IgD-negative memory B cell (primary cell): ENCODE measurements around the gene RPS29. TPM values are rescaled to one million over a fixed set of nuclear protein-coding genes. Genes with fewer than 3 reads are reported as not detected.
"Not testable (repeated sequence)": the region's sequence is repeated elsewhere in the genome, so short reads cannot be mapped to it uniquely, and the experiment has no call there.

Experiments used
- H3K27ac Mint-ChIP-seq, 3 donors: one replicate each; pipeline ENCODE4 v1.8.0; 2020 to 2022; ENCODE audit warnings: mild to moderate bottlenecking in 3 of 3, mixed read lengths in 3 of 3, moderate library complexity in 1 of 3
- H3K27me3 Mint-ChIP-seq: one replicate; pipeline ENCODE4 v1.8.0; 2021; ENCODE audit warnings: mixed read lengths
- H3K36me3 Mint-ChIP-seq: one replicate; pipeline ENCODE4 v1.8.0; 2020; ENCODE audit warnings: mild to moderate bottlenecking, mixed read lengths
- H3K4me1 Mint-ChIP-seq, 3 donors: one replicate each; pipeline ENCODE4 v1.8.0; 2020 to 2022; ENCODE audit warnings: mixed read lengths in 3 of 3, mild to moderate bottlenecking in 1 of 3
- H3K4me3 Mint-ChIP-seq, 4 donors: one replicate each; pipeline ENCODE4 v1.8.0; 2020 to 2022; ENCODE audit warnings: mild to moderate bottlenecking in 4 of 4, mixed read lengths in 4 of 4, moderate library complexity in 3 of 4
- H3K9me3 Mint-ChIP-seq, 3 donors: one replicate each; pipeline ENCODE4 v1.8.0; 2020 to 2021; ENCODE audit warnings: mixed read lengths in 3 of 3, mild to moderate bottlenecking in 1 of 3
- polyA plus RNA-seq: library from polyadenylated mRNA; unstranded; fragments of 300-500 nt; fragmentation: Illumina TruSeq; gene quantifications from one replicate; pipeline ENCODE4 v1.2.3, GENCODE V29; 2021

Gene RPS29
- 10,099 TPM for polyA plus RNA-seq

DNA sequence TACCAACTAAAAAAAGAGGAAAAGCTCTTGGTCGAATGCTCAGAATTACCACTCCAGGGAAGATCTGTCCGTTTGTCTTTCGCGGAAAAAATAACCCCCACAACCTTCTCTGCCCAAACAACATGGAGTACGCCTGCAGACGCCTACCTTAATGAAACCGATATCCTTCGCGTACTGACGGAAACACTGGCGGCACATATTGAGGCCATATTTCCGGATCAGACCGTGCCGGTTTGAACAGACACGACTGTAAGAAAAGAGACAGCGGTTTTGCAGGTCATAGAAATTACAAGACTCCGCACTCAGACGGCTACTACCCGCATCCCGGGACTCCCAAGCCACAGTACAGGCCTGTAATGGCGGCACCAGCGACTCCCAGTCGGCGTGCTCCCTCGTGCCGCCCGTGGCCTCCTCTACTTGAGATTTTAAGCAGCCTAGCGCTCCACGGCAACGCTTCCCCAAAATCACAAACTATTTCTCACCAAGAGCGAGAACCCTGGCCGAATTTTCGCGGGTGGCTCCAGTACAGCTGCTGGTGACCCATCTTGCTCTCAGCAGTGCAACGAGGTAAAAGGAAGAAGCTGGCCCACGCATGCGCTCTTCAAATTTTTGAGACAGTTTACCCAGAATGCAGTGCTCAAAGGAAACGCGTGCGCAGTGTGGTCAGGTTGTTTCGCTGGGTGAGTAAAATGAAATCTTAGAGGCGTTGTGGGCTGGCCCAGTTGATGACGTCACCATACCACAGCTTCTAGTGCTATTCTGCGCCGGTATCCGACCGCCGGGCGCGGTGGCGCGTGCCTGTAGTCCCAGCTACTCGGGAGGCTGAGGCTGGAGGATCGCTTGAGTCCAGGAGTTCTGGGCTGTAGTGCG, at the start of gene RPS29:
Gene RPS29 (minus strand): TSS at position 578 of the 870 bp plus-strand sequence. CDS start 34 bp downstream, at position 544.
- Mint-ChIP-seq H3K4me1 (peaks cover 34 to 38% (median 36%) of the 10 kb centered on the region in 3 donors), H3K27me3 (no peaks in the 10 kb centered on the region), H3K9me3 (peaks cover 0 to 3% (median 0%) of the 10 kb centered on the region in 3 donors), H3K36me3 (peaks cover 10% of the 10 kb centered on the region), H3K4me3 (peak within 1 kb of the TSS; percentile 95 to 99 (median 98)), H3K27ac (peak within 1 kb of the TSS; percentile 98 to 100 (median 99))

DNA sequence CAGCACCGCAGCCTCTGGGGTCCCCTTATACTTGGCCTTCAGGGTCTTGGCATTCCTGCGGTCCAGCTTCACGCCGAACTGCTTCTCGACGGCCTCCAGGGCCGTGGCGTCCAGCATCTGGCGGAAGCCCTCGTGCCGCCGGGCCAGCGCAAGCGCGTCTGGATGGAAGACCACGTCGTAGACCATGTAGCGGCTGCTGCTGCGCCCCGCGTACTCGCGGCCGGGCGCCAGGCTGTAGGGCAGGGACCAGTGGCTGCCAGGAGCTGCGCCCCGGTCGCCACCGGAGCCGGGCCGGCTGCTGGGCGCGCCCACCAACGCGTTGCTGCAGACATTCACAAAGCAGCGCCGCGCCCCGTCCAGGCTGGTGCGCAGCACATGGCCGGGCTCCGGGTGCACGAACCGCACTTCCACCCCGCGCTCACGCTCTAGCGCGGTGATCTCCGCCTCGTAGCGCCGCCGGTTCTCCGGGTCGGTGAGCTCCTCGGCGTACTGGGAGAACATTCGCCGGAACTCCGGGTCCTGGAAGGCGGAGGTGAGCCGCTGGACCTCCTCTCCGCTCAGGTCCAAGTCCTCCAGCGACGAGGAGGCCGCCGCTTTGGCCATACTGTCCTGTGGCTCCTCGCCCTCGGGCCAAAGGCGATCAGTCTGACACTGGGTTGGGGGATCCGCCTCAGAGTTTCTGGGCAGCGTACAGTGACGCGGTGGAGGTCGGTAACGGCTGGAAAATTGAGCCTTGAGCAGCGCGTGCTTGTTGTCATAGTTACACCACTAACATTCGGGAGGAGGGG, 48.6 kb upstream of the RPS29 start, which contains the start of gene DNAAF2:
Gene DNAAF2 (minus strand): TSS at position 698 of the 788 bp plus-strand sequence. CDS start 95 bp downstream, at position 603.
- Mint-ChIP-seq H3K9me3 (no peaks in the 10 kb centered on the region), H3K36me3 (no peaks in the 10 kb centered on the region), H3K27ac (peak within 1 kb of the TSS; percentile 96 to 100 (median 97)), H3K27me3 (no peaks in the 10 kb centered on the region), H3K4me1 (peaks cover 30 to 36% (median 36%) of the 10 kb centered on the region in 3 donors), H3K4me3 (peak within 1 kb of the TSS; percentile 94 to 98 (median 96))

DNA sequence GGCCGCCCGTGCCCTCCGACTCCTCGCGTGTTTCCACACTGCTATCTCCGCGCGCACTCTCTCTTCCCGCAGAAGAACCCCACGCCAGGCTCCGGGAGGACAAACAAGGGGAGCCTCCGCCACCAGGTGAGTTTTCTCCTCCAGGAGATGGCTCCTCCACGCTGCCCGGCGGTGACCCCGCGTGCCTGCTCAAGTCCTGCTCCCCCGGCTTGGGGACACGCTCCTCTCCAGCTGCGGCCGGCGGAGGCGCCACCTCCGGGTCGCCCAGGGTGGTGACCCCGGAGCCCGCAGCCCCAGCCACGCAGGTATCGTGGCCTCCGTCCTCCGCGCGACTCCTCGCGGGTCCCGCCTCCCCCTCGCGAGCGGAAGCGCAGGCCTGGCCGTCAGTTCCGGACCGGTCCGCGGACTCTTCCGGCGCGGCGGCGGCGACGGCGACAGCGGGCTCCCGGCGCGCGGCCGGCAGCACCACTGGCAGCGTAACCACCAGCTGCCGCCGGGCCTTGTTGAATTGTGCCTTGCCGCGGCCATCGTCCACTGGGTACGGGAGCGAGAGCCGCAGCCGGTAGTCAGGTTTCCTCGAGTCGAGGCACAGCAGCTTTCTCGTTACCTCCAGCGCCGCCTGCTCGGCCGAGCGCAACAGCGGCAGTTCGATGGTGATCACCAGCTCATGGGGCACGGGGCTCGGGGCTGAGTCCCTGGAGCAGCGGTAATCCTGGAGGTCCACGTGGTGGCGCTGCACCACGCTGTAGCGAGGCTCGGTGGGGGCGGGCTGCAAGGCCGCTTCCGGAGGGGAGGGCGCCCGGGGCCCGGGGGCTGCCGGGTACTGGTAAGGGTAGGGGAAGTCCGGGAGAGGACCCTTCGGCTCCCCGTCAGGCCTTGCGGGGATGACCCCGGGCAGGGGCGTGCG, 47.7 kb upstream of the RPS29 start:
- Mint-ChIP-seq H3K27ac (peak overlapping the region; percentile 96 to 100 (median 97)), H3K4me1 (peaks cover 28 to 35% (median 32%) of the 10 kb centered on the region in 3 donors), H3K9me3 (no peaks in the 10 kb centered on the region), H3K27me3 (no peaks in the 10 kb centered on the region), H3K4me3 (peak overlapping the region; percentile 94 to 98 (median 95)), H3K36me3 (no peaks in the 10 kb centered on the region)

DNA sequence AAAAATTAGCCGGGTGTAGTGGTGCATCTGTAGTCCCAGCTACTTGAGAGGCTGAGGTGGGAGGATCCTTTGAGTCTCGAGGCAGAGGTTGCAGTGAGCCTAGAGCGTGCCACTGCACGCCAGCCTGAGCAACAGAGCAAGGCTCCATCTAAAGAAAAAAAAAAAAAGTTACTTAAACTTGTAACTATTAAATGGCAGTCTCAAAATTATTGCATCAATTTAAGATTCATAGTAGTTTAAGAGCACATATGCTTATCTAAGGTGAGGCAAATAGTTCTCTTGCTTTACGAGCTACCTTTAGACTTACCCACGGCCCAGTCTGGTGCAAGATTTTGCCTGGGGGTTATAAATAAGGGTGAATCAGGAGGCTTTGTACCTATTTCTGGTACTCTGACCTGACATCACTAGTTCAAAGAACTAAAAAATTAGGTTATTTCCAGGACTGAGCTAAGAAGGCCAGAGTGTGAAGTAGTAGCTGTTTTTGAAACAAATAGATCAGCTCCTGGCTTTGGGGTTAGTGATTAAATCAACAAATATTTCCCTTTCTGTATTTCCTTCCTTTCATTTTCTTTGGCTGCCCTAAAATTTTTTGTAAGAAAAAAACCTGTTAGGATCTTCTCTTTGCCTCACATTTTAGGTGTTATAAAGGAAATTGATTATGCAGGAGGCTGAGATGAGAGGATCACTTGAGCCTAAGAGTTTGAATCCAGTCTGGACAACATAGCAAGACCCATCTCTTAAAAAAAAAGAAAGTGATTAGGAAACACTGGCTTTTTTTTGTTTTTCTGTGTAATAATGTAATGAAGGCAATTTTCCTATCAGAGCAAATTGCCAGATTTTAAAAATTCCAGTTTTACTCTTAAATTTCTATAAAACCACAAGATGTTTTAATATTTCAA, 38.0 kb upstream of the RPS29 start:
- H3K9me3 Mint-ChIP-seq: no peaks in the 10 kb centered on the region
- H3K27me3 Mint-ChIP-seq: no peaks in the 10 kb centered on the region
- H3K4me1 Mint-ChIP-seq: peaks cover 32 to 43% (median 37%) of the 10 kb centered on the region in 3 donors
- peaks cover 6% of the 10 kb centered on the region for H3K36me3 Mint-ChIP-seq
- peak overlapping the region; percentile 78 to 86 (median 85) for H3K27ac Mint-ChIP-seq
- H3K4me3 Mint-ChIP-seq: peak overlapping the region; percentile 63 to 99 (median 92)

DNA sequence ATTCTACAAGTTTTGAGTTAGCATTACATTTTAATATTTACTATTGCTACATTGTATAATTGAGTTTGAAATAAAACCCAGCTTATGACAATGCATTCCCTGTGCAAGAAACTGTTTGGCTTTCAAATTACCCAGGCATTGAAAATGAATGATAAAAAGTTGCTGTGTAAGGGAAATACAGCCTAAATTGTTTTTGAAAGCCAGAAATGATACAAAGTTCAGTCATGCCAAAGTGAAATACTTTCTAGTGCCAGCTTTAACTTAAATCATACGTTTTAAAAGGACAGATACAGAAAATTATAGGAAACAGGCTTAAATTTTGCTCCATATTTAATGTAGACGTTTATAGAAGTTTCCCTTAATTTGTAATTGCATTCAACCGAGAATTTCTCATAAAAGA, 37.2 kb upstream of the RPS29 start:
- peak overlapping the region; percentile 52 to 99 (median 81) for H3K4me3 Mint-ChIP-seq
- no peaks in the 10 kb centered on the region for H3K27me3 Mint-ChIP-seq
- H3K9me3 Mint-ChIP-seq: no peaks in the 10 kb centered on the region
- H3K27ac Mint-ChIP-seq: peak overlapping the region; percentile 78 to 86 (median 85)
- H3K4me1 Mint-ChIP-seq: peaks cover 35 to 50% (median 41%) of the 10 kb centered on the region in 3 donors
- H3K36me3 Mint-ChIP-seq: peaks cover 6% of the 10 kb centered on the region

DNA sequence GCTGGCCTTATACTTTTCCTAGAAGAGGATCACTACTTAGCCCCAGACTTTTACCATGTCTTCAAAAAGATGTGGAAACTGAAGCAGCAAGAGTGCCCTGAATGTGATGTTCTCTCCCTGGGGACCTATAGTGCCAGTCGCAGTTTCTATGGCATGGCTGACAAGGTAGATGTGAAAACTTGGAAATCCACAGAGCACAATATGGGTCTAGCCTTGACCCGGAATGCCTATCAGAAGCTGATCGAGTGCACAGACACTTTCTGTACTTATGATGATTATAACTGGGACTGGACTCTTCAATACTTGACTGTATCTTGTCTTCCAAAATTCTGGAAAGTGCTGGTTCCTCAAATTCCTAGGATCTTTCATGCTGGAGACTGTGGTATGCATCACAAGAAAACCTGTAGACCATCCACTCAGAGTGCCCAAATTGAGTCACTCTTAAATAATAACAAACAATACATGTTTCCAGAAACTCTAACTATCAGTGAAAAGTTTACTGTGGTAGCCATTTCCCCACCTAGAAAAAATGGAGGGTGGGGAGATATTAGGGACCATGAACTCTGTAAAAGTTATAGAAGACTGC, 35.9 kb upstream of the RPS29 start:
- no peaks in the 10 kb centered on the region for H3K27me3 Mint-ChIP-seq
- no peaks in the 10 kb centered on the region for H3K9me3 Mint-ChIP-seq
- H3K27ac Mint-ChIP-seq: peak overlapping the region; percentile 81 to 99 (median 98)
- peaks cover 42 to 52% (median 46%) of the 10 kb centered on the region in 3 donors for H3K4me1 Mint-ChIP-seq
- H3K4me3 Mint-ChIP-seq: peak overlapping the region; percentile 98 to 100 (median 99)
- peaks cover 4% of the 10 kb centered on the region for H3K36me3 Mint-ChIP-seq

DNA sequence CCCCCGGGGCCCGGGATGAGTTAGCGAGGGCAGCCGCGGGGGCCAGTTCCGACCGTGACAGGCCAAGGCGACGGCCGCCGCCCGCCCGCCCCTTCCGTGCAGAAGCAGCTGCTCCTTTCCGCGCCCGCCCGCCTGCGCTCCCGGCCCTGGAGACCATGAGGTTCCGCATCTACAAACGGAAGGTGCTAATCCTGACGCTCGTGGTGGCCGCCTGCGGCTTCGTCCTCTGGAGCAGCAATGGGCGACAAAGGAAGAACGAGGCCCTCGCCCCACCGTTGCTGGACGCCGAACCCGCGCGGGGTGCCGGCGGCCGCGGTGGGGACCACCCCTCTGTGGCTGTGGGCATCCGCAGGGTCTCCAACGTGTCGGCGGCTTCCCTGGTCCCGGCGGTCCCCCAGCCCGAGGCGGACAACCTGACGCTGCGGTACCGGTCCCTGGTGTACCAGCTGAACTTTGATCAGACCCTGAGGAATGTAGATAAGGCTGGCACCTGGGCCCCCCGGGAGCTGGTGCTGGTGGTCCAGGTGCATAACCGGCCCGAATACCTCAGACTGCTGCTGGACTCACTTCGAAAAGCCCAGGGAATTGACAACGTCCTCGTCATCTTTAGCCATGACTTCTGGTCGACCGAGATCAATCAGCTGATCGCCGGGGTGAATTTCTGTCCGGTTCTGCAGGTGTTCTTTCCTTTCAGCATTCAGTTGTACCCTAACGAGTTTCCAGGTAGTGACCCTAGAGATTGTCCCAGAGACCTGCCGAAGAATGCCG, 35.1 kb upstream of the RPS29 start:
- Mint-ChIP-seq H3K9me3 (no peaks in the 10 kb centered on the region), H3K36me3 (peaks cover 3% of the 10 kb centered on the region), H3K4me3 (peak overlapping the region; percentile 98 to 100 (median 99)), H3K4me1 (peaks cover 42 to 49% (median 46%) of the 10 kb centered on the region in 3 donors), H3K27me3 (no peaks in the 10 kb centered on the region), H3K27ac (peak overlapping the region; percentile 99 to 100 (median 99))

DNA sequence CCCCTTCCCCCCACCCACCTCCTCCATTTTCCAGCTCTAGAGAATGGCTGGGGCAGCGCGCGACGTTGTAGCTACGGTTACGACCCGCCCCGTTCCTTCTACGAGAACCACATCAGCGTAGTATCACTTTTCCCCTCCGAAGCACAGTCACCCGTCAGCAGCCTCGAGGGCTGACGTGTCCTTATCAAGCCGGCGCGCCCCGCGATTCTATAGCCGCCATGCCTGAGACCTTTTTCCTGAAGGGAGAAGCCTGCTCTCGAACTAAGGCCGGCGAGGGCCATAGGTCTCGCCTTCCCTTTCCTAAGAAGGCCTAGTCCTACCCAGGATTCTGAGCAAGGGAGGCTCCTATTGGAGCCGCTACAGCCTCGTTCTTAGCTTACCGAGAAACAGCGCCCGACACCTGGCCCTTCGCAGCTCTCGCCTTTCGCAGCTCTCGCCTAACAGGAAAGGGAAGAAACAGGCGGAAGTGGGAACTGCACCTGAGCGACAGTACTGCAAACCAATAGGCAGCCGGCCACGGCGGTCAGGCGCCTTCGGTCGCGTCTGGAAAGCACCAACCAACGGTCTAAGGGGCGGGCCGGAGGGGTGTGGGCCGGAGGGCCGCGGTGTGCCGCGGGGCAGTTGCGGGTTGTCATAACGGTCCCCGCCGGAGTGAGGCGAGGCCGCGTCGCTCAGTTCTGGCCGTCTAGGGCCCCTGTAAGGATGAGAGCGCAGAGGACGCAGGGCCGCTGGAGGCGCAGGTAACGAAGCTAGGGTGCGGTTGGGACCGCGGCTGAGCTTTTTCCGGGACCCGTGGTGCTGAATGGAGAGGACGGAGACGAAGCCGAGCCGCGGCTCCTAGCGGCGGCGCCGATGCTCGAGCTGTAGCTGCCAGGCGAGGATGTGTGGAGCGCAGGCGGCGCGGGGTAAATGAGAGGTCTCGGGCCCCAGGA, 34.3 kb upstream of the RPS29 start, which contains the start of the genes MGAT2 and RPL36AL:
Gene MGAT2 (plus strand): TSS at position 618 of the 932 bp plus-strand sequence. CDS start 470 bp downstream, outside the sequence.
Gene RPL36AL (minus strand): TSS at position 445 of the 932 bp plus-strand sequence. CDS start 1,522 bp downstream, outside the sequence.
- Mint-ChIP-seq H3K27ac (peak within 1 kb of the TSS; percentile 99 to 100 (median 99)), H3K4me1 (peaks cover 42 to 49% (median 46%) of the 10 kb centered on the region in 3 donors), H3K36me3 (peaks cover 3% of the 10 kb centered on the region), H3K4me3 (peak within 1 kb of the TSS; percentile 98 to 100 (median 99)), H3K27me3 (no peaks in the 10 kb centered on the region), H3K9me3 (no peaks in the 10 kb centered on the region)

DNA sequence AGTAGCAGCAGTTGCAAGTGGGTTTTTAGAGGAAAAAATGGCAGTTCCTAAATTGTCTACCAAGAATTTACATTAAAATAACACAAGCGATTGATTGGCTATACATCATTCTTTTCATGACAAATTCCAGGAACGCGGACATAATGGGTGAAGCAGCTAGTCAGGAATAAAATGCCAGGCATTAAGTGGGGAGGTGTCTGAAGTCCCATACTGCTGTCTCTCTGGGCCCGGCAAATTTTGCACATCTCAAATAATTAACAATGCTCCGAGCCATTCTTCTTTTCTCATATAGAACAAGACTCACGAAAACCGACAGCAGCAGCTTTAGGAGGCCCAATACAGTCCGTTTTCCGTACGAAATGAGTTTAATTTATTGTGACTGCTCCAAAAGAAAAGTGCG, 33.5 kb upstream of the RPS29 start:
- peak overlapping the region; percentile 98 to 100 (median 99) for H3K4me3 Mint-ChIP-seq
- H3K4me1 Mint-ChIP-seq: peaks cover 41 to 49% (median 46%) of the 10 kb centered on the region in 3 donors
- peak overlapping the region; percentile 99 to 100 (median 99) for H3K27ac Mint-ChIP-seq
- H3K36me3 Mint-ChIP-seq: peaks cover 3% of the 10 kb centered on the region
- no peaks in the 10 kb centered on the region for H3K27me3 Mint-ChIP-seq
- no peaks in the 10 kb centered on the region for H3K9me3 Mint-ChIP-seq

DNA sequence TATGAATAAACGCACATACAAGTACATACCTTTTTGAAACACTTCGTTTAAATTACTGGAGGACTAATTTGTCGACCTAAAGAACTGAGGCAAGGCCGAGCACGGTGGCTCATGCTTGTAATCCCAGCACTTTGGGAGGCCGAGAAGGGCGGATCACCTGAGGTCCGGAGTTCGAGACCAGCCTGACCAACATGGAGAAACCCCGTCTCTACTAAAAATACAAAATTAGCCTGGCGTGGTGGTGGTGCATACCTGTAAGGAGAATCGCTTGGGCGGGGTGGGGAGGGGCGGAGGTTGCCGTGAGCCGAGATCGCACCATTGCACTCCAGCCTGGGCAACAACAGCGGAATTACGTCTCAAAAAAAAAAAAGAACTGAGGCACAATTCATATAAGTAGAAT, 33.1 kb upstream of the RPS29 start:
- peaks cover 39 to 50% (median 44%) of the 10 kb centered on the region in 3 donors for H3K4me1 Mint-ChIP-seq
- H3K27me3 Mint-ChIP-seq, H3K9me3 Mint-ChIP-seq, H3K36me3 Mint-ChIP-seq: not testable (repeated sequence)
- peak overlapping the region; percentile 99 to 100 (median 99) for H3K27ac Mint-ChIP-seq
- H3K4me3 Mint-ChIP-seq: peak overlapping the region; percentile 98 to 100 (median 99)

DNA sequence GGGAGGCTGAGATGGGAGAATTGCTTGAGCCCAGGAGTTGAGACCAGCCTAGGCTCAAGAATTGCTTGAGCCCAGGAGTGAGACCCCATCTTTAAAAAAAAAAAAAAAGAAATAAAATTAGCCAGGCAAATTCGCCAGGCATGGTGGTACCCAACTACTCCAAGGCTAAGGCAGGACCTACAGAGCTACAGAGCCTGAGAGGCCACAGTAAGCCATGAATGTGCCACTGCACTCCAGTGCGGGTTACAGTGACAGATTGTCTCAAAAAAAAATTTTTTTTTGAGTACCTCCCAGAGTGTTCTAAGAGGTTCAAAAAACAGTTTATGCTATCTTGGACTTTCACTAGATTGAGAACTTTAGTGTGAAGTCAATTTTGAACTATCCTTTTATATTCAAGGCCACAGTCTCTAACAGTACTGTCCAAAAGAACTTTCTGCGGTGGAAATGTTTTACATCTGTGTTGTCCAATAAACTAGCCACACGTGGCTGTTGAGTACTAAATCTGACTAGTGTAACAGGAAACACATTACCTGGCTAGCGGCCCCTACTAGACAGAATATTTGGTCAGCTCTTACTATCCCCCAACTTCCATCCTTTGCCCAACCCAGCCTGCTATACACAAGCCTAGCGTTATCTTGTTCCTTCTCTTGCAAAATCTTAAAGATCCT, 31.8 kb upstream of the RPS29 start:
- peak overlapping the region in 3 of 4 donors; percentile 71 to 99 (median 99) for H3K4me3 Mint-ChIP-seq

More for the DNA sequence above, 31.8 kb upstream of the RPS29 start:
- H3K4me1 Mint-ChIP-seq: peaks cover 30 to 41% (median 33%) of the 10 kb centered on the region in 3 donors
- H3K27me3 Mint-ChIP-seq: no peaks in the 10 kb centered on the region
- peaks cover 3% of the 10 kb centered on the region for H3K36me3 Mint-ChIP-seq
- H3K9me3 Mint-ChIP-seq: no peaks in the 10 kb centered on the region
- H3K27ac Mint-ChIP-seq: peak overlapping the region; percentile 79 to 99 (median 99)
